Ovary (tissue), 3 donors: ENCODE results near the gene BACH2.

ENCODE experiments used
- CTCF ChIP-seq, 3 donors: fragments of 450-650 bp in 2 of 3; fragments of 200-600 bp in 1 of 3; IDR thresholded peaks; one replicate each; pipeline versions ENCODE4 v1.5.1 to v1.8.0; 2016 to 2022; ENCODE audit warnings: antibody characterized with exemption in 3 of 3, mild to moderate bottlenecking in 1 of 3
- POLR2A ChIP-seq: fragments of 450-650 bp; IDR thresholded peaks from one replicate; pipeline ENCODE4 v1.6.1; 2017; ENCODE audit warnings: antibody characterized with exemption, mild to moderate bottlenecking, moderate library complexity
- donor health status: DM: no; HTN: no; CAD: no.

- TF ChIP-seq CTCF (IDR thresholded peaks at IDR 0.05) (no peak), POLR2A (no peak)
Measured at GRCh38 chr6:90322976-90323474, 26.4 kb upstream of the BACH2 start.
